Ascending aorta (tissue), 2 donors: ENCODE measurements around the gene NRDC. TPM values are rescaled to one million over a fixed set of nuclear protein-coding genes. Genes with fewer than 3 reads are reported as not detected.

ENCODE experiments used
- DNase-seq, 2 donors: peaks; one replicate each; pipeline ENCODE4 v3.0.0-alpha.2; 2019; ENCODE audit warnings: low spot score in 2 of 2
- H3K27ac ChIP-seq, 2 donors: fragments of 200-600 bp; sonication (generic); one replicate each; pipeline ENCODE4 v1.5.1; 2016 to 2017; ENCODE audit warnings: mild to moderate bottlenecking in 1 of 2
- H3K27me3 ChIP-seq: fragments of 200-600 bp; sonication (generic); one replicate; pipeline ENCODE4 v1.5.1; 2017
- H3K36me3 ChIP-seq, 2 donors: fragments of 200-600 bp; sonication (generic); one replicate each; pipeline ENCODE4 v1.5.1; 2016
- H3K4me1 ChIP-seq, 2 donors: fragments of 200-600 bp; sonication (generic); one replicate each; pipeline ENCODE4 v1.5.1; 2016 to 2017; ENCODE audit warnings: mild to moderate bottlenecking in 1 of 2
- H3K4me3 ChIP-seq, 2 donors: fragments of 200-600 bp; sonication (generic); one replicate each; pipeline ENCODE4 v1.5.1; 2016 to 2017; ENCODE audit warnings: mild to moderate bottlenecking in 1 of 2
- H3K9me3 ChIP-seq, 2 donors: fragments of 200-600 bp; sonication (generic); one replicate each; pipeline ENCODE4 v1.5.1; 2016
- intact Hi-C: fragments of 100-400 bp; cut with DNase I; formaldehyde crosslinking; loops from one replicate; pipeline ENCODE4 v1.15.1; 2023
- total RNA-seq: library from RNA; depleted of rRNA; stranded (reverse); fragments of >200 nt; gene quantifications from one replicate; pipeline ENCODE4 v1.1.0, GENCODE V29; 2016
- TF ChIP-seq, protein P1 (sequence below), 3 experiments: fragments of 200-600 bp in 2 of 3; fragments of 450-650 bp in 1 of 3; sonication (generic) in 2 of 3; IDR thresholded peaks; one replicate each; pipeline ENCODE4 v1.5.1; 2016 to 2019; ENCODE audit warnings: antibody characterized with exemption in 3 of 3, mild to moderate bottlenecking in 1 of 3, moderate library complexity in 1 of 3

Gene NRDC
- total RNA-seq, 1 donor from 2014 or later, result 40.0 TPM

- Histone ChIP-seq H3K4me3 (no peak overlapping the region), H3K27ac (no peak overlapping the region), H3K9me3 (no peaks in the 10 kb centered on the region), H3K27me3 (no peaks in the 10 kb centered on the region), H3K36me3 (no peaks in the 10 kb centered on the region), H3K4me1 (peaks cover 4 to 7% of the 10 kb centered on the region in 2 donors)
- no peak for DNase-seq
- intact Hi-C loops, result no loop called here
- TF ChIP-seq, protein P1, sequence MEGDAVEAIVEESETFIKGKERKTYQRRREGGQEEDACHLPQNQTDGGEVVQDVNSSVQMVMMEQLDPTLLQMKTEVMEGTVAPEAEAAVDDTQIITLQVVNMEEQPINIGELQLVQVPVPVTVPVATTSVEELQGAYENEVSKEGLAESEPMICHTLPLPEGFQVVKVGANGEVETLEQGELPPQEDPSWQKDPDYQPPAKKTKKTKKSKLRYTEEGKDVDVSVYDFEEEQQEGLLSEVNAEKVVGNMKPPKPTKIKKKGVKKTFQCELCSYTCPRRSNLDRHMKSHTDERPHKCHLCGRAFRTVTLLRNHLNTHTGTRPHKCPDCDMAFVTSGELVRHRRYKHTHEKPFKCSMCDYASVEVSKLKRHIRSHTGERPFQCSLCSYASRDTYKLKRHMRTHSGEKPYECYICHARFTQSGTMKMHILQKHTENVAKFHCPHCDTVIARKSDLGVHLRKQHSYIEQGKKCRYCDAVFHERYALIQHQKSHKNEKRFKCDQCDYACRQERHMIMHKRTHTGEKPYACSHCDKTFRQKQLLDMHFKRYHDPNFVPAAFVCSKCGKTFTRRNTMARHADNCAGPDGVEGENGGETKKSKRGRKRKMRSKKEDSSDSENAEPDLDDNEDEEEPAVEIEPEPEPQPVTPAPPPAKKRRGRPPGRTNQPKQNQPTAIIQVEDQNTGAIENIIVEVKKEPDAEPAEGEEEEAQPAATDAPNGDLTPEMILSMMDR (IDR thresholded peaks at IDR 0.05), result no peak
Observed at GRCh38 chr1:51870603-51871350, 7.8 kb downstream of the NRDC start.

- H3K27me3 ChIP-seq, result no peaks in the 10 kb centered on the region
- no peaks in the 10 kb centered on the region for H3K9me3 ChIP-seq
- TF ChIP-seq, protein P1 (IDR thresholded peaks at IDR 0.05), result no peak
- H3K36me3 ChIP-seq, result no peaks in the 10 kb centered on the region
- H3K27ac ChIP-seq, result no peak overlapping the region
- no peak overlapping the region for H3K4me3 ChIP-seq
- H3K4me1 ChIP-seq, result no peaks in the 10 kb centered on the region
- DNase-seq, result no peak
- intact Hi-C loops, result no loop called here
Observed at GRCh38 chr1:51867479-51868232, 10.9 kb downstream of the NRDC start.

GRCh38 chr1:51863384-51863783 is 15.1 kb downstream of the NRDC start:
- intact Hi-C loops, result no loop called here
- no peak overlapping the region for H3K4me3 ChIP-seq
- TF ChIP-seq, protein P1 (IDR thresholded peaks at IDR 0.05), result no peak
- no peaks in the 10 kb centered on the region for H3K27me3 ChIP-seq
- no peaks in the 10 kb centered on the region for H3K36me3 ChIP-seq
- H3K9me3 ChIP-seq, result no peaks in the 10 kb centered on the region
- H3K27ac ChIP-seq, result no peak overlapping the region
- DNase-seq, result no peak
- no peaks in the 10 kb centered on the region for H3K4me1 ChIP-seq

DNA sequence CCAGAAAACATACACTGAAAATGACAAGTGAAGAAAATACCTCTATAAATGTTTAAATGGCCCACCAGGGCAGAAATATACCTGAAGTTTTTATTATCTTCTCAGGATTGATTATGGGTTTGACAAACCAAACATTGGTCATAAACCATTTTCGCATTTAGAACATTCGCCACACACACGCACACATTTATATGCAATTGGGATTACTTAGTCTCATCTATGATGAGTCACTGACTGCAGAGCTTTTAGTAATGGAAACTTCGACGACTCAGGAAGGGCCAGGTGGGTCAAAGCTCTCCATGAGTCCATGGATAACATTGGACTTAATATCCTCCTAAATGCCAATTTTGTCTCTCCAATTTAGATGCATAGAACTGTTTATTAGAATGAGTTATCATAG is 16.9 kb downstream of the NRDC start:
- Histone ChIP-seq H3K4me3 (no peak overlapping the region), H3K27ac (no peak overlapping the region), H3K27me3 (no peaks in the 10 kb centered on the region), H3K4me1 (no peaks in the 10 kb centered on the region), H3K9me3 (no peaks in the 10 kb centered on the region), H3K36me3 (no peaks in the 10 kb centered on the region)
- intact Hi-C loops, result no loop called here
- TF ChIP-seq, protein P1 (IDR thresholded peaks at IDR 0.05), result no peak
- DNase-seq, result no peak

DNA sequence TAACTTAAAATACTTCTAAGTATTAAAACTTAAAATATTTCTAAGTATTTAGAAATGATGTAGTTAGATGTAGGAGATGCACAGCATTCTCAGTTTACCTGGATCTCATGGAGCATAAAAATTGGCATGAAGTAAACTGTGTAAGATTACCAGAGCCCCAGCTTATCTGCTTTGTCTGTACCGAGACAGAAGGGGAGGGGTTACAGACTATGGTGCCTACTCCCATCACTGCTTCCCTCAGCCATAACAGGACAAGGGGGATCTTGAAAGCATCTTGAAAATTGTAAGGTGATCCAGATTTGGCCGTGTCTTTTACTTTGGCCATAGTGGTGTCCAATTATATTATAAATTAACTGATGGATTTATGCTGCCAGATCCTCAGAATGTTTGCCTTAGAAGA is 18.8 kb downstream of the NRDC start:
- intact Hi-C loops, result no loop called here
- TF ChIP-seq, protein P1 (IDR thresholded peaks at IDR 0.05), result no peak
- DNase-seq, result no peak
- peaks cover 0 to 5% of the 10 kb centered on the region in 2 donors for H3K36me3 ChIP-seq
- no peaks in the 10 kb centered on the region for H3K27me3 ChIP-seq
- no peaks in the 10 kb centered on the region for H3K4me1 ChIP-seq
- H3K4me3 ChIP-seq, result no peak overlapping the region
- no peaks in the 10 kb centered on the region for H3K9me3 ChIP-seq
- no peak overlapping the region for H3K27ac ChIP-seq
